ENCODE data around the gene DCLRE1A. TPM values are rescaled to one million over a fixed set of nuclear protein-coding genes. Genes with fewer than 3 reads are reported as not detected.
"Not testable (repeated sequence)": the region's sequence is repeated elsewhere in the genome, so short reads cannot be mapped to it uniquely, and the experiment has no call there.

Gene DCLRE1A
- polyA plus RNA-seq, 3 donors = 13.5 to 16.9 (median 15.3) TPM

DNA sequence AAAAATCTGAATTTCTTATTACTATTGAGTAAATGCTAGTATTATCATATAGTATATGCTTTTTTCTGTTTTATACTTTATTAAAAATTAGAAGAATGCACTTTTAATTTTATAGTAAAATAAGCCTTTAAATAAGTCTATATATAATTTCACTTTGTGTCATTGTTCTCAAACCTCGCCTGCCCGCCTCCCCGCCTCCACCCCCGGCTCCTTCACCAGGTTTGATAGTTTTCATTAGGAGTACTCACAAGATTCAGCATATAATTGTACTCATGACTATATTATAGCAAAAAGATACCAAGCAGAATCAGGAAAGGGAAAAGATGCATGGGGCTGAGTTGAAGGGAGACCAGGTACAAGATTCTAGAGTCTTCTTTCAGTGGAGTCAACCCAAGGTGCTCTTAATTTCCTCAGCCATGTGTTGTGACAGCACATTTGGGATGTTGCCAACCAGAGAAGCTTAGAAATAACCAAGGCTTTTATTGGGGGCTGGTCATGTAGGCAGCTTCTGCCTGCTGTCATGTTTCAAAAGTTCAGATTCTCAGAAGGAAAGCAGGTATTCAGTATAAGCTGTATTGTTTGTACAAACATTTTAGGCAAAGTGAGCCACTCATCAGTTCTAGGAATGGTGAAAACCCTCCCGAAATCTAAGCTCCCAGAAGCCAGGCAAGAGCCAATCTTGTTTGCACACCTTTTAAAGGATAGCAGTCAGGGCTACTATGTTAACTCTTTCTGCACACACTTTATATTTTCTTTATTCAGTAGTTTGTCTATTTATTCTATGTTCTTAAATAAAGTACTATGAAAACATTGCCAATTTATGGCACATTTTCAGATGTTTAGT is 12.9 kb upstream of the DCLRE1A start:
- DNase-seq (ENCODE audit: extremely low read depth in 1 of 11, low read depth in 9 of 11, low spot score in 4 of 11) = no peak

DNA sequence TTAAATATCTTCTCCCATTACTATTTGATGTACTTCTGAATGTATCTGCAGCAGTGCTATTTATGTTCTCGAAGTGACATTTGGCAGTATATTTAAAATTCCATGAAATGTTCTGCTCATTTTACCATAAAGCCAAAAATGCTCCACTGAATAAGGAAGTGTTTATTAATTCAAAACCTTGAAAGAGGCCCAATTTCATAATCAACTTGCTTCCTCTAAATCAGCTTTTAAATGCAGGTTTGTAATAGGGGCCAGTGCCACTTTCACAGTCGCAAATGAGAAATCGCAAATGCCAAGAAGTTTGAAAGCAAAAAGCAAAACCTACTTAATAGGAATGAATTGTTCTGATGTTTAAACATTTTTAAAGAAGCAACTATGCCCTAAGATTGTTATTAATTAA is 12.0 kb upstream of the DCLRE1A start:
- no peak for DNase-seq (ENCODE audit: extremely low read depth in 1 of 11, low read depth in 9 of 11, low spot score in 4 of 11)

DNA sequence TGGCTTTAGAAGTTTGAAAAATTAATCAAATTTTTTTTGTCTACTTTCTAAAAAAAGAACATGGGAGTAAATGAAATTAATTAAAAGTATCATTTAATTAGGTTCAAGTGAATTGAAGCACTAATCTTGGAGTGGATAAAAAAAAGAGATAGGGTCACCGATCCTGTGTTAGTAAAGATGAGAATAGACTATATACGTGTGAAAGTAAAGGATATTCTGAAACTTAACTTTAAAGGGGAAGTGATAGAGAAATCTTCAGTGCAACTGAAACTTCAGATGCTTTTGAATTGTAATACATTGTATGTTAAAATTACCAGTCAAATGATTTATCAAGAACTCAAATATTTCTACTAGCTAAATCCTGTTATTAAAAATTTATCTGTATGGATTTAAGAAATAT is 5.4 kb upstream of the DCLRE1A start:
- no peak for DNase-seq (ENCODE audit: extremely low read depth in 1 of 11, low read depth in 9 of 11, low spot score in 4 of 11)

DNA sequence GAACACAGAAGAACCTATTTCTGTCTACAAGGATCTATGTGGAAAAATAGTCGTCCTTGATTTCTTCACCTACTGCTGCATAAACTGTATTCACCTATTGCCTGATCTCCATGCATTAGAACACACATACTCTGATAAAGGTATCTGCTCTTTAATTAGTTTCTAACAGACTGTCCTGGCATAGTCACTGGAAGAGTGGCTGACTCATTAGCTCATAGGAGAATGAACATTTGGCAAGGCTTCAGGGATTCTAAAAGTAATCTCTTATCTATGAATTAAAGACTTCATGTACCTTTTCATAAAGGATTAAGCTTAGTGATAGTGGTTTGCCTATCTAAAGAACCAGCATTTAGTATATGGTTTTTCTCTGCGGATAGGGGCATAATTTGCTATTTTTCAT is 4.7 kb upstream of the DCLRE1A start:
- no peak for DNase-seq (ENCODE audit: extremely low read depth in 1 of 11, low read depth in 9 of 11, low spot score in 4 of 11)

DNA sequence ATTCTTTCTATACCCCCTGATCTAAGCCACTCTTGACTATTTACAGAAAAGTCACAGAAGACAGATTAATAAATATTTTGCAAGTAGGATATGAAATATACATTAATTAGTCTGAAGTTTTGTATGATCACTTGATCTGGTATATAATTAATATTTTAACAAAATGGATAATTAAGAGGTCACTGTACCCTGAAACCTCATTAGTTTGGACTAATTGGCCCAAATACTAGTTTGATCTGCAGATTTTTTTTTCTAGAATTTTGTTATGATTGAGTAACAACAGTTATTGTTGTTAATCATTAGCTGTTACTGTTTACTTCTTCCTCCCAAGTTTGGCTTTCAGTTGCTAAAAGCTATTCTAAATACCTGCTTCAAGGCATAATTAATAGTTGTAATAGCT is 3.3 kb upstream of the DCLRE1A start:
- no peak for DNase-seq (ENCODE audit: extremely low read depth in 1 of 11, low read depth in 9 of 11, low spot score in 4 of 11)

DNA sequence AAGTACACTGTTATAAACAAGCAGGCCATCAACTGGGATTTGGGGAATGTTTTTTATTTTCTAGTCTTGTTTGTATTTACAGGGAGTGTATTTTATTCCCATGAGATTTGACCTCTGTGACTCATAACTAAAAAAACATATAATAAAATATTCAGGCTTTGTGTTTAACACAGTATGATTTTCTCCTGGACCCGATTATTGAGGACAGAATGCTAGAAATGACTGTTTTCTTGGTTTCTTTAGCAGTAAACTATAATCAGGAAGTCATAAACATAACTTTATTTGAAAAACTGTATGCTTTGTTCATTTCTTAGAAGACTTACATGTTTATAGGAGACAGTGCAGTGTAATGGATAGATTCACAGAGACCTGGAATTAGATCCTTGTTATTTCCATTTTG is 2.7 kb upstream of the DCLRE1A start:
- DNase-seq (ENCODE audit: extremely low read depth in 1 of 11, low read depth in 9 of 11, low spot score in 4 of 11) = no peak

DNA sequence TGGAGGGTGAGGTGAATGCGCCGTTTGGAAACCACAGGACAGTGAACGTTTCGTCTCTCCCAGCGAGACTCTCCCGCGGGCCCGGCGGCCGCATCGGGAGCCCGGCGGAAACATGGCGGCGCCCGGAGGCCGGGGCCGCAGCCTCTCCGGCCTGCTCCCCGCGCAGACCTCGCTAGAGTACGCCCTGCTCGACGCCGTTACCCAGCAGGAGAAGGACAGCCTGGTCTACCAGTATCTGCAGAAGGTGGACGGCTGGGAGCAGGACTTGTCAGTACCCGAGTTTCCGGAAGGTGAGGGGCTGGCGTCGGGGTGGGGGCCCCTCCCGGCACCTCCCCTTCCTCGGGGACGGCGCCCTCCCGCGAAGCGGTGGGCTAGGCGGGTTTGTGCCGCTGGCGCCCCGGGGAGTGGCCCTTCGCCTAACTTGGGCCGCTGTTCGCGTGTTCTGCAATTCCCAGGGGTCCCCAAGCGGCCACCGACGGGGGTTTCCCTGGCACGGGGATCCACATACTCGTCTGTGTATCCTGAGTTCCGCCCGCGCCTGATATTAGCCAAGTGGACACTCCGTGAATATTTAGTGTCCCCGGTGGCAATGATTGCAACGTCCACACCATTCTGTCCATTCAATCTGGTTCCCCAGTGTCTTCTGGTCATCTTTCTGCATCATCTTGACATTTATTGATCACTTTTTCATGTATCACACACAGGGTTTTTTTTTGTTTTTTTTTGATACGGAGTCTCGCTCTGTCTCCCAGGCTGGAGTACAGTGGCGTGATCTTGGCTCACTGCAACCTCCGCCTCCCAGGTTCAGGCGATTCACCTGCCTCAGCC is 1.1 kb upstream of the DCLRE1A start:
- peak; percentile 16 to 57 (median 38) for DNase-seq (ENCODE audit: extremely low read depth in 1 of 11, low read depth in 9 of 11, low spot score in 4 of 11)

DNA sequence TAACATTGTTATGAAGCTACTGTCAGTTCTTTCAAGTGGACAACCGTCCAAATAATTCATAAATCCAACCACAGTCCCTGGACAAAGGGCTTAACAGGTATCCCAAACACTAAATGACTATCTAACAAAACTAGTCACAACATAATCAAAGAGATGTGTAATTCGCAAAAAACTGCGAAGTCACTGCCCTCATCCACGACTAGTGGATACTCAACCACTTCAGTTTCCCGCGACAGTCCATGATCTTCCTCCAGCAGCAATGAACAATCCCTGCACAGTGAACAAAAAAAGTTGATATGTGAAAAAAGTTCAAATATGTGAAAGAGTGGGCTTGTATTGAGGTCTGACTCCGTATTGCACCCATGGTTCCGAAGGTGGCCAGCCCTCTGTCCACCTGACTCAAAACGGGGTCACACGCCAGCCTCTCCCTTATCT is 287 bp downstream of the DCLRE1A start:
- DNase-seq (ENCODE audit: extremely low read depth in 1 of 11, low read depth in 9 of 11, low spot score in 4 of 11) = peak in 3 of 11 donors; percentile 10 to 42 (median 30)

DNA sequence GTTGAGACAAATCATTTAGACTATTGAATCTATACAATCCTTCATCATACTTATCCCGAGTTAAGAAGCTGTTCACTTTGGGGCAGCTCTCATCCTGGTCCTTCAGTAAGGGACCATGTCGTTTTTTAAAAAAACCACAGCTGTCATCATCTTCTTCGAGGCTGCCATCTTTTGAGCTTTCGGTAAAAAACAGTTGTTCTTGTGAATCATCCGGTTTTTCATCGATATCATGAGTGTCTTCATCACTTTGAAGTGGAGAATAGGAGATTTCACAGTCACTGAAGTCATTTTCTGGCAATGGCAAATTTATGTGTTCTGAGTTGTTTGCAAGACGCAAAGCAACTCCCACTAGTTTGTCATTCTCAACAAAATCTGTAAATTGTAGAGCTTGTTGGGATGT is 3.9 kb downstream of the DCLRE1A start:
- DNase-seq (ENCODE audit: extremely low read depth in 1 of 11, low read depth in 9 of 11, low spot score in 4 of 11) = no peak

DNA sequence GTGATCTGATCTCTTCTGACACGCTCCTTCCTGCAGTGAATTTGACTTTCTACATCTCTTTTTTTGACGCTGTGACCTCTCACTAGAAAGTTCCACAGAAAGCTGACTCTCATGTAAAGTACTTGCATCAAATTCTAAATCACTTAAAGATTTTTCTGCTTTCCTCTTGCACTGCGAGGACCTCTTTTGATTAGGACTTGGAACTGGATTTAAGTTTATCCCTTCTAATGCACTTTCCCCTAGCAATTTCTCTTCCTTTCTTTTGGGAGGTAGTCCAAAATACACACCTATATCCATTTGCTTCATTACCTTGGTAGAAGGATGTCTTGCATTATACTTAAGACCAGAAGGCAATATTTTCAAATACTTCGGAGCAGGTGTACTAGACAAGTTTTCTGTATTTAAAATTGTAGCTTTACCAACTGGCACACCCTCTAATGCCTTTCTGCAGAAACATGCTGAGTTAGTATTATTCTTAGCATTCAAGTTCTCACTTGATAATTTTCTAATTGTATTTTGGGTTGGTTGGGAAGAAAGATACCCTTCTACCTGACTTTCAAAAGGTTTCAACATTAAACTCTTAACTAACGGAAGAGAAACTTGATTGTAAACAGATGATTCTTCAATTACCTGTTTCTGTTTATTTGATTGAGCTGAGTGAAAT is 4.6 kb downstream of the DCLRE1A start:
- DNase-seq (ENCODE audit: extremely low read depth in 1 of 11, low read depth in 9 of 11, low spot score in 4 of 11) = no peak

DNA sequence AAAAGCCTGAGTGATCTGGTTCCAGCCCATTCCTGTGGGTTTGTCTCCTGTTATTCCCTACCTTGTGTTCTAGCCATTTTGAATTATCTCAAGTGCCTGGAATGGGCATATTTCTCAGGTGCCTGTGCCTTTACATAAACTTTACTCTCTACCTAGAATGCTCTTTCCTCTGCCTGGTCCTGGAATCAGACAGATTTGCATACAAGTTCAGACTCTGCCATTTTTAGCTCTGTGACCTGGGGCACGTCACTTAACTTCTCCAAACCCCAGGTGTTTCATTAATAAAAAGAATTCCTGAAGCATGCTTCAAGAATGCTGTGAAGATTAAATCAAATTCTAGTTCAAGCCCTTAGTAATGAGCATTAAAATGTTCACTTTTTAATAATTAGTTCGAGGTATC is 7.8 kb downstream of the DCLRE1A start:
- DNase-seq (ENCODE audit: extremely low read depth in 1 of 11, low read depth in 9 of 11, low spot score in 4 of 11) = no peak

DNA sequence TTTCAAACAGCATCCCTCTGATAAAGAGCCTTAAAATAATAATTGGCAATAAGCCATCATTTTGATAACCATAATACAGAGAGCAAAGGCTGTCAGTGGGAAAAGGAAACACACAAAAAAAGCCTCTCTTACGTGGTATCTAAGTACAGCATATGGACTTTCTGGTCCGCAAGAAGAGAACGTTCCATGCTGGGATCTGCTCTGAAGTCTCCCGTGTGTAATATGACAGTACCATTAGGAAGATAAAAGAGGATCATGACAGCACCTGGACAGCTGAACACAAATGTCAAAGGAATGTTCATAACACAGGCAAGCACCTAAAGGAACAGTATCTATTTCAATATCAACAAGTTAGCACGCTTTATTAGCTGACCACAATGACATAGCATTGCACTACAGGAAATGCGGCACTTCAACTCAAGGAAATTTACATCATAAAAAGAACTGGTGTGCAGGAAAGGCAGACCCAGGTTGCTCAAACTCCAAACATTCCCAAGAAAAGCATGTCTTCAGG is 9.9 kb downstream of the DCLRE1A start:
- DNase-seq (ENCODE audit: extremely low read depth in 1 of 11, low read depth in 9 of 11, low spot score in 4 of 11) = no peak

DNA sequence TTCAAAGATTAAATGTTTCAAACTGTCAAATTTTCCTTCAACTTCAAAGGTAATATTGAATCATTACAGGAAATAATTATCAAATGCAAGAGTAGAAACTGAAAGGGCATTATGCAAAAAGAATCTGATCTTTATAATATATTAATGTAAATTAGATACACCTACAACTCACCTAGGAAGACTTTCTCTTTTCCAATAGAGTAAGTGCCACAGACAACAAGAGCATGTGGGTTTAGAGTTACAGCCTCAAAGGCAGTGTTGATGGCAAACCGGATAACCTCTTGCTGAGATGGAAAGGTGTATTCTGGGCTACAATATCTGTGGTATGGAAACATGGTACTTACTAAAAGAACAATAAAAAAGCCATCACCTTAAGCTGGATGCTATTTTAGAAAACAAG is 11.7 kb downstream of the DCLRE1A start:
- DNase-seq (ENCODE audit: extremely low read depth in 1 of 11, low read depth in 9 of 11, low spot score in 4 of 11) = no peak

DNA sequence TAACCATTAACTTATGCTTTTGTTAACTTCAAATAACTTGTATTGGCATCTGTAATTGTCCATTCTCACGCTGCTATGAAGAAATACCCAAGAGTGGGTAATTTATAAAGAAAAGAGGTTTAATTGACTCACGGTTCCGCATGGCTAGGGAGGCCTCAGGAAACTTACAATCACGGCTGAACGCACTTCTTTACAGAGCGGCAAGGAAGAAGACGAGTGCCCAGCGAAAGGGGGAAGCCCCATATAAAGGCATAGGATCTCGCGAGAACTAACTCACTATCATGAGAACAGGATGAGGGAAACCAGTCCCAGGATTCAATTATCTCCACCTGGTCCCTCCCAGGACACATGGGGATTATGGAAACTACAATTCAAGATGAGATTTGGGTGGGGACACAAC is 25.3 kb downstream of the DCLRE1A start:
- not testable (repeated sequence) for DNase-seq (ENCODE audit: extremely low read depth in 1 of 11, low read depth in 9 of 11, low spot score in 4 of 11)

DNA sequence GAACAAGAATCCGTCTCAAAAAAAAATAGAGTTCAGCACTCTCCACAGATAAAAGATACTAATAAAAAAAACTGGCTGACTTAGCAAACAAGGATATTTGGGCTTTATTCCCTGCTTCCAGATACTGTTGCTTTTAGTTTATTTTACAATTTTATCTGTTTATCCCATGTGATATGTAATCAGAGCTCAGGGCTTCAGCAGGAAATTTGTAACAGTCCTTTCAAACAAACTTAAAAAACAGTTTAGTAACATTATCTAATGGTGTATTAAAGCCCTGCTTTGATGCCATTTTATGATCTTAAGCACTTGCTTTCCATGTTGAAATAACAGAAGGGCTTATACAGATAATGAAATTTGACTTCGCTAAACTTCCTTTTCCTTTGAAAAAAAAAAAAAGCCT is 28.1 kb downstream of the DCLRE1A start:
- DNase-seq (ENCODE audit: extremely low read depth in 1 of 11, low read depth in 9 of 11, low spot score in 4 of 11) = no peak

DNA sequence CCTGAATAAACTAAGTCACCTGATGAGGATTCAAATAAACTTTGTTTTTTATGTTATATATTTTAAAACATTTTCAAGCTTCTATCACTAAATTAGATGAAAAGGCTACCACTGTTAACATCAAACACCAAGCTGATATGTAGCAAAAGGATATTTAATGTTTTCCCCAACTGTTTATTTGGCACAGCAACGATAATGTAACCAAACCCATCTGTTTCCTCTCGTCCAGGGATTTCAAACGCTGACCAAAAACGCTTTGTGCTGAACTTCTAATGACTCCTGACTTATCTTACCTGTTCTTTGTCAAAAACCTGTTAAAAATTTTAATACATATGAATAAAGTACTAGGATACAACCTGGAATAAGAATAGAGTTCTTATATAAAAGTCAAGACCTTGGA is 30.5 kb downstream of the DCLRE1A start:
- DNase-seq (ENCODE audit: extremely low read depth in 1 of 11, low read depth in 9 of 11, low spot score in 4 of 11) = no peak

DNA sequence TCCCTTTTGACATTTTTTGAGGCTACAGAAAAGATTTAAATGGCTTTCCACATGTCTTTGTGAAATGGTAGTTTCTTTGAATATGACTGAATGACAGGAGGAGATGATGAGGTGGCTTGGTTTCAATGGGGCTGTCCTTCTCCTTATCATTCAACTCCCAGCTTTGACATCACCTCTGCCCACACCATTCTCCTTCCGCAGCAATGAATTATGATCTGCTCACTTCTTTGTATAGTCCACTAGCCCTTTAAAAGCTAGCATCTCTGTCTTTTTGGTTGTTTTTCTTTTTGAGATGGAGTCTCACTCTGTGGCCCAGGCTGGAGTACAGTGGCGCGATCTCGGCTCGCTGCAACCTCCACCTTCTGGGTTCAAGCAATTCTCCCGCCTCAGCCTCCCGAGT is 31.7 kb downstream of the DCLRE1A start:
- no peak for DNase-seq (ENCODE audit: extremely low read depth in 1 of 11, low read depth in 9 of 11, low spot score in 4 of 11)

DNA sequence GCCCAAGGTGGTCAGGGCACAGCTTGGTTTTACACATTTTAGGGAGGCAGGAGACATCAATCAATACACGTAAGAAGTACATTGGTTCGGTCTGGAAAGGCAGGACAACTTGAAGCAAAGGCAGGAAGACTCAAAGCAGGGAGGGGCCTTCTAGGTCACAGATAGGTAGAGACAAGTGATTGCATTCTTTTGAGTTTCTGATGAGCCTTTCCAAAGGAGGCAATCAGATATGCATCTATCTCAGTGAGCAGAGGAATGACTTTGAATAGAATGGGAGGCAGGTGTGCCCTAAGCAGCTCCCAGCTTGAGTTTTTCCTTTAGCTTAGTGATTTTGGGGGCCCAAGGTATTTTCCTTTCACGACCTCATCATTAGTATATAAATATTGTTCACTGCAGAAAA is 32.6 kb downstream of the DCLRE1A start:
- DNase-seq (ENCODE audit: extremely low read depth in 1 of 11, low read depth in 9 of 11, low spot score in 4 of 11) = not testable (repeated sequence)

DNA sequence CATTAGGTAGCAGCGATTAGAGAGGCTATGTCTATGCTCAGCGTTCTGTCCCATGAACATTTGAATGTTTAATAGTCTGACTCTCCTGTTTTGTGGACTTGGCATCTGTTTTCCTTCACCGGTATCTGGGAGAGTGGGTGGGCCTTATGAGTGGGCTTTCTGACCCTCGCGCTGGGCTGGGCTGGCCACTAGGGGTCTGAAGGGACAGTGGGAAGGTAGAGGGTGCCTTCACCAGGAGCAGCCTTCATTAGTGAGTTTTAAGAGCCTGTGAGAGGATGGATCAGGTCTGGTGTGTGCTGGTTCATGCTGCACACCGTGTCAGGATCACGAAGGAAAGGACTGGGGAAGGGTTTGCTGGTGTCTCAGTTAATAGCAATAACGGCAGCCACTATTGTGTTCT is 33.4 kb downstream of the DCLRE1A start:
- DNase-seq (ENCODE audit: extremely low read depth in 1 of 11, low read depth in 9 of 11, low spot score in 4 of 11) = no peak

DNA sequence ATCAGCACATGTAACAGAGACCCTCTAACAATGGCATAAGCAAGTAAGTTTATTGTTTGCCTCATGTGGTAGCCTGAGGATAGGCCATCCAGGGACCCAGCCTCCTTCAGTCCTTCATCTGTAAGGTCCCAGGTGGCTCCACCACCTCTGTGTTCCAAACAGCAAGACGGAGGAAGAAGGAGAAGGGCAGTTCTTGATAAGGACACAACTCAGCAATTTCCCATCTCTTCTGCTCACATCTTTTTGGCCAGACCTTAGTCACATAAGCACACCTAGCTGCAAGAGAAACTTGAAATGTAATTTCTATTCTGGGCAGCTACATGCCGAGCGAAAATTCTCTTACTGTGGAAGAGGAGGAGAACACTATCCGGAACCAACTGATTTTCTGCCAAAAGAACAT is 33.9 kb downstream of the DCLRE1A start:
- no peak for DNase-seq (ENCODE audit: extremely low read depth in 1 of 11, low read depth in 9 of 11, low spot score in 4 of 11)

Data from renal cortex interstitium (tissue), 11 donors.